HL-60/S4 (cell line): Measurements from ENCODE around the gene FCRLB.
"Not testable (repeated sequence)": the region's sequence is repeated elsewhere in the genome, so short reads cannot be mapped to it uniquely, and the experiment has no call there.

ENCODE experiments used
- in situ Hi-C: fragments of 300-500 bp; cut with MboI; formaldehyde crosslinking; loops from 2 replicates; pipeline ENCODE4 v1.14.3; 2022; ENCODE audit warnings: low sequenced_read_pairs

FCRLB gene

GRCh38 chr1:161720956-161721737 is at the start of gene FCRLB:
FCRLB (plus strand) TSS chr1:161721544; CDS start chr1:161722673, 1,129 bp downstream.
- in situ Hi-C loops = no loop called here

- in situ Hi-C loops = not testable (repeated sequence)
Measured at GRCh38 chr1:161673437-161673836, 47.9 kb upstream of the FCRLB start.

- in situ Hi-C loops = not testable (repeated sequence)
Measured at GRCh38 chr1:161674447-161674846, 46.9 kb upstream of the FCRLB start.

GRCh38 chr1:161674908-161675307 is 46.4 kb upstream of the FCRLB start:
- in situ Hi-C loops = not testable (repeated sequence)

GRCh38 chr1:161676441-161676840 is 44.9 kb upstream of the FCRLB start:
- in situ Hi-C loops = no loop called here

- in situ Hi-C loops = no loop called here
Measured at GRCh38 chr1:161676958-161677689, 44.2 kb upstream of the FCRLB start.

GRCh38 chr1:161678500-161678899 is 42.8 kb upstream of the FCRLB start:
- in situ Hi-C loops = no loop called here

- in situ Hi-C loops = no loop called here
Measured at GRCh38 chr1:161681879-161682278, 39.5 kb upstream of the FCRLB start.

GRCh38 chr1:161688946-161689345 is 32.4 kb upstream of the FCRLB start:
- in situ Hi-C loops = no loop called here

- in situ Hi-C loops = no loop called here
Measured at GRCh38 chr1:161691846-161692245, 29.5 kb upstream of the FCRLB start.

- in situ Hi-C loops = not testable (repeated sequence)
Measured at GRCh38 chr1:161693020-161693712, 28.2 kb upstream of the FCRLB start.

- in situ Hi-C loops = not testable (repeated sequence)
Measured at GRCh38 chr1:161698302-161698701, 23.0 kb upstream of the FCRLB start.

- in situ Hi-C loops = no loop called here
Measured at GRCh38 chr1:161702250-161702649, 19.1 kb upstream of the FCRLB start.

GRCh38 chr1:161705537-161705936 is 15.8 kb upstream of the FCRLB start:
- in situ Hi-C loops = no loop called here

GRCh38 chr1:161706113-161706481 is 15.2 kb upstream of the FCRLB start:
- in situ Hi-C loops = no loop called here

- in situ Hi-C loops = no loop called here
Measured at GRCh38 chr1:161706482-161707347, 14.6 kb upstream of the FCRLB start, which contains the start of gene FCRLA. FCRLA (plus strand) TSS chr1:161707229; CDS start chr1:161707265, 36 bp downstream.

GRCh38 chr1:161707503-161707902 is 13.8 kb upstream of the FCRLB start:
- in situ Hi-C loops = no loop called here

GRCh38 chr1:161709373-161709772 is 12.0 kb upstream of the FCRLB start:
- in situ Hi-C loops = no loop called here

- in situ Hi-C loops = no loop called here
Measured at GRCh38 chr1:161710560-161710959, 10.8 kb upstream of the FCRLB start.

GRCh38 chr1:161718559-161719324 is 2.6 kb upstream of the FCRLB start:
- in situ Hi-C loops = no loop called here
